BJ (cell line): ENCODE measurements around the gene OR7A17. TPM values are rescaled to one million over a fixed set of nuclear protein-coding genes. Genes with fewer than 3 reads are reported as not detected.

Source experiments
- CTCF ChIA-PET: fragments of 350-600 bp; formaldehyde crosslinking; extraction: SDS; loops from one replicate; lab custom pipeline; 2021; ENCODE audit warnings: antibody characterized with exemption, inconsistent platforms; lab: Yijun Ruan, JAX
- POLR2A ChIA-PET: fragments of 300-600 bp; sonication (Branson Sonifier 250); formaldehyde crosslinking; extraction: SDS; loops from one replicate; lab custom pipeline; 2021; ENCODE audit warnings: antibody characterized with exemption; lab: Charles Lee
- DNase-seq: peaks from one replicate; pipeline ENCODE4 v3.0.0-alpha.2; 2011; ENCODE audit warnings: low read depth
- H3K27me3 ChIP-seq: 2 replicates; pipeline ENCODE4 v1.6.0; 2011; ENCODE audit warnings: low read length; ENCODE audit not compliant: control insufficient read depth, insufficient read depth
- H3K36me3 ChIP-seq: 2 replicates; pipeline ENCODE4 v1.5.1; 2011; ENCODE audit warnings: low read length; ENCODE audit not compliant: control insufficient read depth, insufficient read depth
- H3K4me3 ChIP-seq: 2 replicates; pipeline ENCODE4 v1.5.1; 2011; ENCODE audit warnings: low read depth, mild to moderate bottlenecking, control low read depth, low read length
- polyA plus RNA-seq: library from polyadenylated mRNA; depleted of rRNA; stranded (reverse); fragments of >200 nt; gene quantifications from 2 replicates; pipeline ENCODE4 v1.2.3, GENCODE V29; 2011
- TF ChIP-seq, protein P1 (sequence below): IDR thresholded peaks from 2 replicates; pipeline ENCODE4 v1.5.1; 2011; ENCODE audit warnings: low read depth, mild to moderate bottlenecking, control low read depth, inconsistent platforms, low read length, moderate library complexity; ENCODE audit not compliant: insufficient read depth

Gene OR7A17
- polyA plus RNA-seq, 1 experiment = not detected

DNA sequence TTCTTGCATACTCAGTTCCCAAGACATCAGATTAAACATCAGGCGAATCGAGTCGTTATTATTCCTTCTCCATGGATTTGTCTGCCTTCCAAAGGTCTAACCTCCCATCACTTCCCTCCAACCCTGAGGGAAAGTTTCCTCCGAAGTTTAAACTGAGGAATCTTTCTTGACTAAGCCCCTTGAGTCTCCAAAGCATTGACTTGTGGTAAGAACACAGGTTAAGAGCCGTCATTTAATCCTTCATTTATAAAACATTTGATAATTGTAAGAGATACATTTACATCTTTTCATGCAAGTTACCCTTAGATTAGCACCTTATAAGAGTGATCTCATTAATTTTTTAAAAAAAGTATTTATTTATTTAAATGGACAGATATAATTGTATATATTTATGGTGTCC lies 37.1 kb downstream of the OR7A17 start, which contains the start of gene OR7A10:
TSS of gene OR7A10 (minus strand) at position 101 of the 400 bp plus-strand sequence. CDS start 7,045 bp downstream, outside the sequence.
- no peaks in the 10 kb centered on the region for H3K36me3 ChIP-seq
- DNase-seq = no peak
- ChIA-PET POLR2A (no interaction called here), CTCF (no interaction called here)
- TF ChIP-seq, protein P1, sequence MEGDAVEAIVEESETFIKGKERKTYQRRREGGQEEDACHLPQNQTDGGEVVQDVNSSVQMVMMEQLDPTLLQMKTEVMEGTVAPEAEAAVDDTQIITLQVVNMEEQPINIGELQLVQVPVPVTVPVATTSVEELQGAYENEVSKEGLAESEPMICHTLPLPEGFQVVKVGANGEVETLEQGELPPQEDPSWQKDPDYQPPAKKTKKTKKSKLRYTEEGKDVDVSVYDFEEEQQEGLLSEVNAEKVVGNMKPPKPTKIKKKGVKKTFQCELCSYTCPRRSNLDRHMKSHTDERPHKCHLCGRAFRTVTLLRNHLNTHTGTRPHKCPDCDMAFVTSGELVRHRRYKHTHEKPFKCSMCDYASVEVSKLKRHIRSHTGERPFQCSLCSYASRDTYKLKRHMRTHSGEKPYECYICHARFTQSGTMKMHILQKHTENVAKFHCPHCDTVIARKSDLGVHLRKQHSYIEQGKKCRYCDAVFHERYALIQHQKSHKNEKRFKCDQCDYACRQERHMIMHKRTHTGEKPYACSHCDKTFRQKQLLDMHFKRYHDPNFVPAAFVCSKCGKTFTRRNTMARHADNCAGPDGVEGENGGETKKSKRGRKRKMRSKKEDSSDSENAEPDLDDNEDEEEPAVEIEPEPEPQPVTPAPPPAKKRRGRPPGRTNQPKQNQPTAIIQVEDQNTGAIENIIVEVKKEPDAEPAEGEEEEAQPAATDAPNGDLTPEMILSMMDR = no peak
- no peak within 1 kb of the TSS for H3K4me3 ChIP-seq
- peaks cover 1% of the 10 kb centered on the region; the same call in 1 of the 2 replicates for H3K27me3 ChIP-seq

DNA sequence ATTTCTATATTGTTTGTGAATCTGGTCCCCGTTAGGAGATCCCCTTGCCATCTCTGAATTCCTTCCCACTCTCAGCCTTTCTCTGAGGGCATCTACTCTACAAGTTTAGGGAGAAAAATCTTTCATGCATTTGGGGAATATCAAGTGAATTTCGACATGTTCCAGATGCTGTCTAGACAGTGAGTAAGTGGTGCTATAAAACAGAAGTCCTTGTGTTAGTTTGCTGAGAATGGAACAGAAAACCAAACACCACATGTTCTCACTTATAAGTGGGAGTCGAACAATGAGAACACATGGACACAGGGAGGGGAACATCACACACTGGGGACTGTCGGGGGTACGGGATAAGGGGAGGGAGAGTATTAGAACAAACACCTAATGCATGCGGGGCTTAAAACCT lies 42.4 kb downstream of the OR7A17 start:
- H3K27me3 ChIP-seq = peaks cover 1% of the 10 kb centered on the region; the same call in 1 of the 2 replicates
- CTCF ChIA-PET = interaction anchor here (0.6 kb wide), 1 partner anchor 19 kb away, joined by 3 read pairs; no protein-coding TSS in a partner anchor
- no peaks in the 10 kb centered on the region for H3K36me3 ChIP-seq
- POLR2A ChIA-PET = no interaction called here
- DNase-seq = no peak
- H3K4me3 ChIP-seq = no peak overlapping the region
- TF ChIP-seq, protein P1 = no peak

DNA sequence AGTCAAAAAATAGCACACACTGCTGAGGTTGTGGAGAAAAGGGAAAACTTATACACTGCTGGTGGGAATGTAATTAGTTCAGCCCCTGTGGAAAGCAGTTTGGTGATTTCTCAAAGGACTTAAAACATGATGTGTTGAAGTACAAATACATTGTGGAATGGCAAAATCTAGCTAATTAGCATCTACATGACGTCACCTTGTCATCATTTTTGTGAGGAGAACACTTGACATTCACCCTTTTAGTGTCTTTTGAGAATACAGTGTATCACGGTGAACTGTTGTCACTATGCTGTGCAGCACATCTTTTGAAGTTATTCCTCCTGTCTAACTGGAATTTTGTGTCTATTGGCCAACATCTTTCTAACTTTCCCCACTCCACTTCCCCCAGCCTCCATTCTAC lies 42.8 kb downstream of the OR7A17 start:
- CTCF ChIA-PET = interaction anchor here (0.6 kb wide), 1 partner anchor 20 kb away, joined by 3 read pairs; no protein-coding TSS in a partner anchor
- no peak for DNase-seq
- no peak overlapping the region for H3K4me3 ChIP-seq
- no peaks in the 10 kb centered on the region for H3K36me3 ChIP-seq
- H3K27me3 ChIP-seq = peaks cover 1% of the 10 kb centered on the region; the same call in 1 of the 2 replicates
- POLR2A ChIA-PET = no interaction called here
- TF ChIP-seq, protein P1 = no peak

DNA sequence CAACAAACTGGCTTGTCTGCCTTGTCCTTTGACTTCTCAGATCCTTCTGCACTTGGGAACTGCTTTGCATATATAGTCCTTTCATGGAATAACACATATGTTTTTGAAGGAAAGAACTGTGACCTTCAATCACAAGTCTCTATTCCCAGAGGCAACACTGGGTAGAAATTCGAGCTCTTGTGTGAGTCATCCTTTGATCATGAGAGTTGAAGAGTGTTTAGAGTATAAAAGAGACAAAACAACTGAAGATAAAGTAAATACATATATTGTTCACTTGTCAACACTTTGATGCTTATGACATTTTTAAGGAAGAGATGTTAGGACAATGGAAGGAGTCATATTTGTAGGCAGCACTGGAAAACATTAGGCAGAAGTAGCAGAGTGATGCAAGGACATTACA lies 45.7 kb downstream of the OR7A17 start:
- Histone ChIP-seq H3K4me3 (no peak overlapping the region), H3K36me3 (no peaks in the 10 kb centered on the region), H3K27me3 (peaks cover 1% of the 10 kb centered on the region; the same call in 1 of the 2 replicates)
- DNase-seq = no peak
- POLR2A ChIA-PET = no interaction called here
- TF ChIP-seq, protein P1 = no peak
- CTCF ChIA-PET = no interaction called here

DNA sequence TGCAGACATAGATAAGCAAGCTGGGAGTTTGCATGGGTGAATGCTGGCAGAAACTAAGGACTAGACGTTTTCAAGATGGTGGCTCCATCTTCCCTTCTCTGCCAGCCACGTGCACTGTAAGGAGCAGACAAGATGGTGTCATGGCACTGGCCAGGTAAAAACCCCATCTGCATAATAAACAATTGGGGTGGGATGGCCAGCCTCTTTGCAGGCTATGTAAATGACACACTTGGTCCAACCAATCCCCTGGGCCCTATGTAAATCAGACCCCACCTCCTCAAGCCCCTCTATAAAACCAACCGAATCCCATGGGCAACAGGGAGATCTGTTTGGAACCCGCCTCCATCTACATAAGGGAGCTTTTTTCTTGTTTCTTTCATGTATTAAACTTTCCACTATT lies 48.5 kb downstream of the OR7A17 start:
- no peaks in the 10 kb centered on the region for H3K36me3 ChIP-seq
- TF ChIP-seq, protein P1 = no peak
- ChIA-PET CTCF (no interaction called here), POLR2A (no interaction called here)
- DNase-seq = no peak
- no peaks in the 10 kb centered on the region for H3K27me3 ChIP-seq
- H3K4me3 ChIP-seq = no peak overlapping the region
